H1 (cell line): ENCODE data around the gene CWC27. TPM values are rescaled to one million over a fixed set of nuclear protein-coding genes. Genes with fewer than 3 reads are reported as not detected.

Source experiments
- CTCF ChIA-PET: fragments of 300-600 bp; sonication (Branson Sonifier 250); formaldehyde crosslinking; loops from one replicate; lab custom pipeline; 2021; ENCODE audit not compliant: partially characterized antibody; lab: Charles Lee
- POLR2A ChIA-PET: fragments of 300-600 bp; sonication (Branson Sonifier 250); formaldehyde crosslinking; loops from one replicate; lab custom pipeline; 2021; ENCODE audit warnings: inconsistent platforms; ENCODE audit not compliant: partially characterized antibody; lab: Charles Lee
- DNase-seq, 2 experiments: peaks; one replicate each; pipeline versions ENCODE4 v3.0.0 to v3.0.0-alpha.2; 2010 to 2022; ENCODE audit warnings: low spot score in 2 of 2, low read depth in 1 of 2, mixed read lengths in 1 of 2
- FAIRE-seq: peaks from 2 replicates; lab custom pipeline; 2011; peaks lifted over from hg19 to GRCh38; lab: Jason Lieb, UNC
- H2AFZ ChIP-seq: 2 replicates; pipeline ENCODE4 v1.8.1; 2012; ENCODE audit warnings: low read length, inconsistent platforms
- H2AK5ac ChIP-seq: 2 replicates; pipeline ENCODE4 v1.6.1; 2013; ENCODE audit warnings: low read depth, low read length
- H2BK120ac ChIP-seq: replicated peaks from 2 replicates; pipeline ENCODE3; 2013; ENCODE audit warnings: low read depth, low read length, inconsistent platforms
- H2BK12ac ChIP-seq: 2 replicates; pipeline ENCODE4 v1.6.1; 2013; ENCODE audit warnings: low read depth, low read length
- H2BK15ac ChIP-seq: 2 replicates; pipeline ENCODE4 v1.6.1; 2013; ENCODE audit warnings: low read length
- H2BK20ac ChIP-seq: 2 replicates; pipeline ENCODE4 v1.6.1; 2013; ENCODE audit warnings: low read length
- H2BK5ac ChIP-seq: 2 replicates; pipeline ENCODE4 v1.6.1; 2013; ENCODE audit warnings: low read depth, low read length
- H3K14ac ChIP-seq: 2 replicates; pipeline ENCODE4 v1.6.1; 2013; ENCODE audit warnings: inconsistent platforms; ENCODE audit not compliant: insufficient read length
- H3K18ac ChIP-seq: 2 replicates; pipeline ENCODE4 v1.6.1; 2013; ENCODE audit warnings: low read length; ENCODE audit errors: extremely low read depth
- H3K23ac ChIP-seq: 2 replicates; pipeline ENCODE4 v1.6.1; 2013; ENCODE audit warnings: inconsistent platforms; ENCODE audit not compliant: insufficient read length
- H3K23me2 ChIP-seq: 2 replicates; pipeline ENCODE4 v1.6.1; 2013; ENCODE audit warnings: low read depth, low read length
- H3K27ac ChIP-seq: 2 replicates; pipeline ENCODE4 v1.6.1; 2011; ENCODE audit warnings: low read depth, low read length, inconsistent platforms
- H3K27me3 ChIP-seq, 4 experiments: replicated peaks in 1 of 4; 1 replicate in 1 of 4; 2 replicates in 3 of 4; pipeline versions ENCODE4 v1.6.1 to v1.8.1; 2011 to 2013; ENCODE audit warnings: low read length in 3 of 4, mild to moderate bottlenecking in 3 of 4, inconsistent platforms in 2 of 4, mixed read lengths in 2 of 4, moderate library complexity in 1 of 4; ENCODE audit not compliant: control insufficient read depth in 3 of 4, insufficient read depth in 3 of 4; ENCODE audit errors: extremely low read depth in 1 of 4
- H3K36me3 ChIP-seq, 4 experiments: 2 replicates each; pipeline versions ENCODE4 v1.6.1 to v1.8.1; 2011 to 2013; ENCODE audit warnings: mild to moderate bottlenecking in 4 of 4, low read length in 3 of 4, moderate library complexity in 2 of 4, control low read depth in 1 of 4, inconsistent platforms in 1 of 4; ENCODE audit not compliant: insufficient read depth in 4 of 4, control insufficient read depth in 2 of 4
- H3K4ac ChIP-seq: replicated peaks from 2 replicates; pipeline ENCODE3; 2013; ENCODE audit warnings: low read length, low read depth, mixed read lengths, inconsistent platforms; ENCODE audit not compliant: insufficient read length
- H3K4me1 ChIP-seq, 4 experiments: replicated peaks in 1 of 4; 1 replicate in 1 of 4; 2 replicates in 3 of 4; pipeline versions ENCODE4 v1.6.1 to v1.8.1; 2011 to 2013; ENCODE audit warnings: low read length in 3 of 4, inconsistent platforms in 2 of 4, mixed read lengths in 1 of 4; ENCODE audit not compliant: insufficient read depth in 4 of 4, control insufficient read depth in 3 of 4
- H3K4me2 ChIP-seq, 2 experiments: 2 replicates each; pipeline versions ENCODE4 v1.6.1 to v1.8.1; 2011 to 2013; ENCODE audit warnings: low read depth in 2 of 2, low read length in 2 of 2, control low read depth in 1 of 2, inconsistent platforms in 1 of 2, mild to moderate bottlenecking in 1 of 2; ENCODE audit not compliant: insufficient read depth in 1 of 2
- H3K4me3 ChIP-seq, 4 experiments: fragments of 200-600, 300-600 bp in 1 of 4; sonication (generic), shearing (Covaris generic), sonication (Bioruptor Twin) in 1 of 4; 2 replicates each; pipeline versions ENCODE4 v1.5.1 to v1.8.1; 2011 to 2016; ENCODE audit warnings: low read length in 4 of 4, low read depth in 3 of 4, control low read depth in 2 of 4, inconsistent platforms in 2 of 4, mild to moderate bottlenecking in 2 of 4, mixed read lengths in 1 of 4, moderate library complexity in 1 of 4; ENCODE audit not compliant: insufficient read depth in 2 of 4; ENCODE audit errors: extremely low read depth in 1 of 4
- H3K56ac ChIP-seq: replicated peaks from 2 replicates; pipeline ENCODE3; 2013; ENCODE audit warnings: low read depth, mild to moderate bottlenecking, mixed read lengths, low read length, inconsistent platforms; ENCODE audit not compliant: insufficient read length
- H3K79me1 ChIP-seq: 2 replicates; pipeline ENCODE4 v1.6.1; 2013; ENCODE audit warnings: low read depth, low read length, control low read depth
- H3K79me2 ChIP-seq, 2 experiments: 2 replicates each; pipeline versions ENCODE4 v1.6.1 to v1.8.1; 2012 to 2013; ENCODE audit warnings: low read length in 2 of 2, mild to moderate bottlenecking in 2 of 2, inconsistent platforms in 1 of 2; ENCODE audit not compliant: insufficient read depth in 2 of 2, control insufficient read depth in 1 of 2
- H3K9ac ChIP-seq, 4 experiments: replicated peaks in 1 of 4; 1 replicate in 1 of 4; 2 replicates in 3 of 4; pipeline versions ENCODE4 v1.6.1 to v1.8.1; 2011 to 2013; ENCODE audit warnings: low read depth in 3 of 4, low read length in 3 of 4, control low read depth in 2 of 4, mild to moderate bottlenecking in 2 of 4, moderate library complexity in 2 of 4, inconsistent platforms in 1 of 4; ENCODE audit errors: extremely low read depth in 1 of 4
- H3K9me3 ChIP-seq, 2 experiments: 2 replicates each; pipeline versions ENCODE4 v1.6.1 to v1.8.1; 2012 to 2013; ENCODE audit warnings: mild to moderate bottlenecking in 2 of 2, moderate library complexity in 2 of 2, control low read depth in 1 of 2, inconsistent platforms in 1 of 2, low read depth in 1 of 2, low read length in 1 of 2, mixed read lengths in 1 of 2; ENCODE audit not compliant: insufficient read depth in 2 of 2
- H4K20me1 ChIP-seq, 2 experiments: replicated peaks in 1 of 2; 2 replicates each; pipeline versions ENCODE3 to v1.8.1; 2011 to 2013; ENCODE audit warnings: inconsistent platforms in 2 of 2, low read length in 2 of 2, mild to moderate bottlenecking in 1 of 2; ENCODE audit not compliant: insufficient read depth in 2 of 2, control insufficient read depth in 1 of 2
- H4K5ac ChIP-seq: 2 replicates; pipeline ENCODE4 v1.6.1; 2013; ENCODE audit warnings: low read length, low read depth, mixed read lengths, inconsistent platforms; ENCODE audit not compliant: insufficient read length
- H4K8ac ChIP-seq: 2 replicates; pipeline ENCODE4 v1.8.0; 2013; ENCODE audit warnings: mild to moderate bottlenecking, moderate library complexity, low read length, inconsistent platforms; ENCODE audit not compliant: insufficient read depth; ENCODE audit errors: extremely low read depth
- H4K91ac ChIP-seq: replicated peaks from 2 replicates; pipeline ENCODE3; 2013; ENCODE audit warnings: low read length, mixed read lengths, inconsistent platforms; ENCODE audit not compliant: insufficient read length
- CBX5 ChIP-seq: fragments of 300-800, 300-1000 bp; sonication (generic); IDR thresholded peaks from 2 replicates; pipeline ENCODE4 v1.7.1; 2016; ENCODE audit warnings: antibody characterized with exemption, low read length, low read depth
- CHD1 ChIP-seq: IDR thresholded peaks from 2 replicates; pipeline ENCODE4 v1.6.1; 2012; ENCODE audit warnings: low read depth, low read length, improper control_type of control experiment
- EZH2 ChIP-seq: fragments of 200-600 bp; sonication (generic); IDR thresholded peaks from 2 replicates; pipeline ENCODE4 v1.7.1; 2012; ENCODE audit warnings: low read depth, mild to moderate bottlenecking, moderate library complexity, low read length, inconsistent platforms; ENCODE audit not compliant: severe bottlenecking
- GTF2F1 ChIP-seq: IDR thresholded peaks from 2 replicates; pipeline ENCODE4 v1.6.1; 2012; ENCODE audit warnings: low read depth, low read length, improper control_type of control experiment, borderline replicate concordance
- HDAC2 ChIP-seq, 2 experiments: fragments of 300-600 bp in 1 of 2; sonication (generic) in 1 of 2; IDR thresholded peaks; 2 replicates each; pipeline ENCODE4 v1.6.1; 2011 to 2012; ENCODE audit warnings: low read depth in 2 of 2, low read length in 2 of 2, mild to moderate bottlenecking in 2 of 2, moderate library complexity in 2 of 2, borderline replicate concordance in 1 of 2, inconsistent platforms in 1 of 2
- JUN ChIP-seq: IDR thresholded peaks from 2 replicates; pipeline ENCODE4 v1.6.1; 2011; ENCODE audit warnings: low read depth, mild to moderate bottlenecking, improper control_type of control experiment, low read length
- POU5F1 ChIP-seq: IDR thresholded peaks from 2 replicates; pipeline ENCODE4 v1.6.1; 2011; ENCODE audit warnings: low read depth, mild to moderate bottlenecking, low read length, moderate library complexity
- RFX5 ChIP-seq: IDR thresholded peaks from 2 replicates; pipeline ENCODE4 v1.6.1; 2011; ENCODE audit warnings: low read depth, low read length, improper control_type of control experiment, borderline replicate concordance
- WGBS, 2 experiments: shearing (Covaris generic) in 1 of 2; methylation state at CpG; one replicate each; pipeline versions ENCODE4 v1.1.6 to v1.1.7; 2013 to 2015; ENCODE audit warnings: low lambda C conversion rate in 2 of 2, mixed read lengths in 2 of 2, inconsistent platforms in 1 of 2, low coverage in 1 of 2, missing lambda C conversion rate in 1 of 2; ENCODE audit not compliant: insufficient replicate concordance in 2 of 2, insufficient coverage in 1 of 2, insufficient read length in 1 of 2; ENCODE audit errors: extremely low coverage in 1 of 2, missing lambda C conversion rate in 1 of 2; 5-methylcytosine and 5-hydroxymethylcytosine counted together
- polyA plus RNA-seq, 7 experiments: library from polyadenylated mRNA; depleted of rRNA in 3 of 7; stranded (reverse) in 5 of 7; unstranded in 2 of 7; fragments of >200 nt in 5 of 7; fragments of 200-250 nt in 2 of 7; gene quantifications; 1 replicate in 5 of 7; 2 replicates in 1 of 7; 4 replicates in 1 of 7; pipeline versions ENCODE4 v1.2.1 to v1.2.3, GENCODE V29; 2011 to 2013; ENCODE audit warnings: missing spikeins in 2 of 7, mixed read lengths in 2 of 7
- total RNA-seq: library from RNA; stranded (reverse); fragmentation: NEBNext Ultra II Directional; extraction: Animal tissue kit (Norgen Biotek cat#: 25700); gene quantifications from 2 replicates; pipeline ENCODE4 v1.2.1, GENCODE V29; 2021
- TF ChIP-seq, protein P1 (sequence below), 3 experiments: IDR thresholded peaks; 1 replicate in 2 of 3; 2 replicates in 1 of 3; pipeline versions ENCODE4 v1.5.1 to v1.6.1; 2011; ENCODE audit warnings: low read length in 3 of 3, mild to moderate bottlenecking in 3 of 3, inconsistent platforms in 2 of 3, low read depth in 1 of 3, moderate library complexity in 1 of 3; ENCODE audit not compliant: insufficient read depth in 1 of 3; ENCODE audit errors: control extremely low read depth in 1 of 3
- TF ChIP-seq, protein P2 (sequence below): IDR thresholded peaks from 2 replicates; pipeline ENCODE4 v1.6.1; 2012; ENCODE audit warnings: inconsistent platforms

CWC27 gene
- total and polyA plus RNA-seq, 2 of the 8 experiments (the other 6 are each of a cell fraction or from before 2014, with no cell fraction given) = 24.9 to 43.4 TPM

DNA sequence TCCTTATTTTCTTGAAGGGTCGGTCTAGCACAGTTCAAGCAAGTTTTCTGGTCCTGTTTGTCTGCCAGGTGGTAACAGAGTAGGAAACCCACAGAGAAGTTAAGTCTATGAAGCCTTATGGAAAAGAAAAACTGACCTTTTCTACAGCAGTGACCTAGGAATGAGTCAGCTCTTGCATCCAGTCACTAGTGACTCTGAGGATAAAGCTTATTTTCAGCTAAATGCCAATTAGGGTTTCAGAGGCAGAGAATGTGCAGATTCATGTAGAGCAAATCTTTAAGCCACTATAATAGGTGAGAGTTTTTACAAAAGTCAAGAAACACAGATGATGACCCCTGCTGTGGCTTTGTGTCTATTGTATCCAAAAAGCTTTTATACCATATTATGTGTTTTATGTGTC lies 100.7 kb downstream of the CWC27 start:
- Histone ChIP-seq H2BK5ac (no peak overlapping the region), H4K8ac (no peak overlapping the region), H3K36me3 (no peaks in the 10 kb centered on the region), H4K20me1 (no peaks in the 10 kb centered on the region), H2BK120ac (no peak overlapping the region), H3K18ac (no peak overlapping the region), H2BK15ac (no peak overlapping the region), H4K5ac (no peak overlapping the region), H3K23ac (no peak overlapping the region), H3K9me3 (no peaks in the 10 kb centered on the region), H3K79me1 (no peaks in the 10 kb centered on the region), H3K56ac (no peak overlapping the region), H2BK12ac (no peak overlapping the region), H3K4me1 (peaks cover 0 to 3% (median 0%) of the 10 kb centered on the region in 4 experiments; a peak in 1 of 7 replicates), H3K9ac (peak overlapping the region in 1 of 4 experiments; percentile 34; a peak in 1 of 7 replicates), H4K91ac (no peak overlapping the region), H3K79me2 (no peaks in the 10 kb centered on the region), H3K23me2 (no peaks in the 10 kb centered on the region), H3K4me3 (no peak overlapping the region), H3K27me3 (no peaks in the 10 kb centered on the region), H3K14ac (no peak overlapping the region), H3K27ac (no peak overlapping the region), H3K4me2 (0 out of 4 replicates have a peak overlapping the region, but pooled peaks of 1 of the 2 experiments have one; percentile 12), H2BK20ac (no peak overlapping the region), H2AK5ac (no peak overlapping the region), H2AFZ (no peak overlapping the region), H3K4ac (no peak overlapping the region)
- no peak for FAIRE-seq
- CTCF ChIA-PET = interaction anchor here (0.7 kb wide), 1 partner anchor 167 kb away, joined by 4 read pairs; no protein-coding TSS in a partner anchor
- WGBS, 2 experiments = 83% methylated on average over 1 of the region's 1 CpG; no CpG with 5 or more reads in 1 of the 2 experiments
- no peak for DNase-seq
- POLR2A ChIA-PET = no interaction called here
- TF ChIP-seq CBX5 (no peak), EZH2 (no peak), RFX5 (no peak), JUN (no peak), HDAC2 (IDR thresholded peaks at IDR 0.05; ENCODE audit: borderline replicate concordance in 1 of 2, low read depth in 2 of 2, low read length in 2 of 2) (no peak), GTF2F1 (no peak), CHD1 (no peak), POU5F1 (no peak)
- TF ChIP-seq, protein P1, sequence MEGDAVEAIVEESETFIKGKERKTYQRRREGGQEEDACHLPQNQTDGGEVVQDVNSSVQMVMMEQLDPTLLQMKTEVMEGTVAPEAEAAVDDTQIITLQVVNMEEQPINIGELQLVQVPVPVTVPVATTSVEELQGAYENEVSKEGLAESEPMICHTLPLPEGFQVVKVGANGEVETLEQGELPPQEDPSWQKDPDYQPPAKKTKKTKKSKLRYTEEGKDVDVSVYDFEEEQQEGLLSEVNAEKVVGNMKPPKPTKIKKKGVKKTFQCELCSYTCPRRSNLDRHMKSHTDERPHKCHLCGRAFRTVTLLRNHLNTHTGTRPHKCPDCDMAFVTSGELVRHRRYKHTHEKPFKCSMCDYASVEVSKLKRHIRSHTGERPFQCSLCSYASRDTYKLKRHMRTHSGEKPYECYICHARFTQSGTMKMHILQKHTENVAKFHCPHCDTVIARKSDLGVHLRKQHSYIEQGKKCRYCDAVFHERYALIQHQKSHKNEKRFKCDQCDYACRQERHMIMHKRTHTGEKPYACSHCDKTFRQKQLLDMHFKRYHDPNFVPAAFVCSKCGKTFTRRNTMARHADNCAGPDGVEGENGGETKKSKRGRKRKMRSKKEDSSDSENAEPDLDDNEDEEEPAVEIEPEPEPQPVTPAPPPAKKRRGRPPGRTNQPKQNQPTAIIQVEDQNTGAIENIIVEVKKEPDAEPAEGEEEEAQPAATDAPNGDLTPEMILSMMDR (IDR thresholded peaks at IDR 0.05; ENCODE audit: control extremely low read depth in 1 of 3, insufficient read depth in 1 of 3, low read depth in 1 of 3, low read length in 3 of 3) = no peak
- TF ChIP-seq, protein P2, sequence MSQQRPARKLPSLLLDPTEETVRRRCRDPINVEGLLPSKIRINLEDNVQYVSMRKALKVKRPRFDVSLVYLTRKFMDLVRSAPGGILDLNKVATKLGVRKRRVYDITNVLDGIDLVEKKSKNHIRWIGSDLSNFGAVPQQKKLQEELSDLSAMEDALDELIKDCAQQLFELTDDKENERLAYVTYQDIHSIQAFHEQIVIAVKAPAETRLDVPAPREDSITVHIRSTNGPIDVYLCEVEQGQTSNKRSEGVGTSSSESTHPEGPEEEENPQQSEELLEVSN = no peak
